ENCODE data around the gene ZNF747.

ZNF747 gene

GRCh38 chr16:30518552-30518951 is 16.1 kb downstream of the ZNF747 start:
- DNase-seq (ENCODE audit: low read depth in 2 of 2): no peak

GRCh38 chr16:30515275-30515674 is 19.4 kb downstream of the ZNF747 start:
- DNase-seq (ENCODE audit: low read depth in 2 of 2): no peak

- no peak for DNase-seq (ENCODE audit: low read depth in 2 of 2)
Observed at GRCh38 chr16:30511509-30511908, 23.1 kb downstream of the ZNF747 start.

GRCh38 chr16:30510376-30510938 is 24.2 kb downstream of the ZNF747 start:
- DNase-seq (ENCODE audit: low read depth in 2 of 2): no peak

- no peak for DNase-seq (ENCODE audit: low read depth in 2 of 2)
Observed at GRCh38 chr16:30509081-30509765, 25.4 kb downstream of the ZNF747 start.

- no peak for DNase-seq (ENCODE audit: low read depth in 2 of 2)
Observed at GRCh38 chr16:30503403-30504296, 31.0 kb downstream of the ZNF747 start.

- no peak for DNase-seq (ENCODE audit: low read depth in 2 of 2)
Observed at GRCh38 chr16:30499284-30499683, 35.4 kb downstream of the ZNF747 start.

- no peak for DNase-seq (ENCODE audit: low read depth in 2 of 2)
Observed at GRCh38 chr16:30494709-30495108, 39.9 kb downstream of the ZNF747 start.

GRCh38 chr16:30493941-30494488 is 40.6 kb downstream of the ZNF747 start:
- DNase-seq (ENCODE audit: low read depth in 2 of 2): no peak

- DNase-seq (ENCODE audit: low read depth in 2 of 2): no peak
Observed at GRCh38 chr16:30491744-30492308, 42.8 kb downstream of the ZNF747 start.

GRCh38 chr16:30491229-30491628 is 43.4 kb downstream of the ZNF747 start:
- no peak for DNase-seq (ENCODE audit: low read depth in 2 of 2)

GRCh38 chr16:30490210-30490609 is 44.4 kb downstream of the ZNF747 start:
- no peak for DNase-seq (ENCODE audit: low read depth in 2 of 2)

GRCh38 chr16:30488764-30489605 is 45.7 kb downstream of the ZNF747 start:
- no peak for DNase-seq (ENCODE audit: low read depth in 2 of 2)

GRCh38 chr16:30485818-30486436 is 48.7 kb downstream of the ZNF747 start:
- no peak for DNase-seq (ENCODE audit: low read depth in 2 of 2)

GRCh38 chr16:30484887-30485286 is 49.8 kb downstream of the ZNF747 start:
- DNase-seq (ENCODE audit: low read depth in 2 of 2): no peak

- DNase-seq (ENCODE audit: low read depth in 2 of 2): no peak
Observed at GRCh38 chr16:30482366-30482765, 52.3 kb downstream of the ZNF747 start.

- DNase-seq (ENCODE audit: low read depth in 2 of 2): no peak
Observed at GRCh38 chr16:30481381-30481780, 53.3 kb downstream of the ZNF747 start.
